Measurements from ENCODE around the gene ZNF778.

Gene ZNF778

DNA sequence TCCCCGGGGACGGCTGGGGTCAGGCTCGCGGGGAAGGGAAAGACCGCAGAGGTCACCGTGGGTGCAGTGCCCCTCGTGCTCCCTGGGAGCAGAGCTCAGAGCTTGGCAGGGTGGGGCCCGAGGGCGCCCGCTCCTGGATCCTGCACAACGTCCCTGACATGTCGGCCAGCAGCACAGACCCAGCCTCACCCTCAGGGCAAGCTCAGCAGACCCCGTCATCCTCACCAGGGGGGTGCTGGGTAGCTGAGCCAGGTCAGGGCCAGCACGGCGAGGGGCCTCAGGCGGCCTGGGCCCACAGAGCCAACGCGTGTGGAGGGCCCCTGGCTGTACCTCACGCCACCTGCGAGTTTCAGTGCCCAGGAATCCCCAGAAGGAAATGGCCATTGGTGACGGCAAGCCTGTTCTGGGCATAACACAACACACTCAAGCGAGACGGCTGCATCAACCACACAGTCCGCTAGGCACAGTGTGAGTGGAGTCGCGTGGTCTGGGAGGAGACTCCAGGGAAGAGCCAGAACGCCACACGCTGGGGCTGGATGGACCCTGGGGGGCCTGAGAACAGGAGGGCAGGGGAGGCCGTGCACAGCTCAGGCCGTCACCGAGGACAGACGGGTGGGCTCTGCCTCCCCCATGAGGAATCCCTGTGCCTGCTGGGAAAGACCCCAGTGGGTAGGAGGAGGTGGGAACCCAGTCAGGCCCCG, 60.3 kb downstream of the ZNF778 start:
- no peak for DNase-seq (ENCODE audit: low read depth)

DNA sequence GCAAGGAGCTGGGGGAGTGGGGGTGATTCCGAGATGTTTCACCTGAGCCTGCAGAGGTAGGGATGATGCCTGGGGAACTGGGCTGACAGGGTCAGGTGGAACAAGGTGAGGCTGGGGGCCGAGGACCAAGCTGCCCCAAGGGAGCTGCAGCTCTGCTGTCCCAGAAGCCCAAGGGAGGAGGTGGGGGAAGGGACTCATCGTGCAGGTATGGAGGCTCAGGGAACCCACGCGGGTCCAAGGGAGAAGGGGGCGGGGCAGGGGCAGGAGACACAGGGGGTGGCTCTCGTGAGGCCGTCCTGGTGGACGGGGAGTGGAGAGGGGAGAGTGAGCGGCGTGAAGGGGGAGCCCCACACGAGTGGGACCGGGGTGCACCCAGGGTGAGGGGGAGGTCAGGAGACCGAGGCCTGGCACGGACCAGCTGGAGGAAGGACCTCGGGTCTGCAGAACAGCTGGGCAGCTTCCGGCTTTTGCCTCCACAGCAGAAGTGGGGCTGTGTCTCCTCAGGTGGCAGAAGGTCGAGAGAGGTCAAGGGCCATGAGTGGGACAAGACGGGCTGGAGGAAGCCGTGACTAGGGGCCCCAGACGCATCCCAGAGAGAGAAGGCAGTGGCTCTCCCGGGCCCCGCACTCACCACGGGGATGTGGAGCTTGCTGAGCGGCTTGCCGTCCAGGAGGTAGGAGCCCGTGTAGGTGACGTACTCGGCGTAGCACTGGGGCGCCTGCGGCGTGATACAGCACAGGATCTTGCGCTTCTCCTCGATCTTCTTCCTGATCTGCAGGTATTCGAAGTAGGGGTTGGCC, 61.1 kb downstream of the ZNF778 start:
- DNase-seq (ENCODE audit: low read depth) = no peak

DNA sequence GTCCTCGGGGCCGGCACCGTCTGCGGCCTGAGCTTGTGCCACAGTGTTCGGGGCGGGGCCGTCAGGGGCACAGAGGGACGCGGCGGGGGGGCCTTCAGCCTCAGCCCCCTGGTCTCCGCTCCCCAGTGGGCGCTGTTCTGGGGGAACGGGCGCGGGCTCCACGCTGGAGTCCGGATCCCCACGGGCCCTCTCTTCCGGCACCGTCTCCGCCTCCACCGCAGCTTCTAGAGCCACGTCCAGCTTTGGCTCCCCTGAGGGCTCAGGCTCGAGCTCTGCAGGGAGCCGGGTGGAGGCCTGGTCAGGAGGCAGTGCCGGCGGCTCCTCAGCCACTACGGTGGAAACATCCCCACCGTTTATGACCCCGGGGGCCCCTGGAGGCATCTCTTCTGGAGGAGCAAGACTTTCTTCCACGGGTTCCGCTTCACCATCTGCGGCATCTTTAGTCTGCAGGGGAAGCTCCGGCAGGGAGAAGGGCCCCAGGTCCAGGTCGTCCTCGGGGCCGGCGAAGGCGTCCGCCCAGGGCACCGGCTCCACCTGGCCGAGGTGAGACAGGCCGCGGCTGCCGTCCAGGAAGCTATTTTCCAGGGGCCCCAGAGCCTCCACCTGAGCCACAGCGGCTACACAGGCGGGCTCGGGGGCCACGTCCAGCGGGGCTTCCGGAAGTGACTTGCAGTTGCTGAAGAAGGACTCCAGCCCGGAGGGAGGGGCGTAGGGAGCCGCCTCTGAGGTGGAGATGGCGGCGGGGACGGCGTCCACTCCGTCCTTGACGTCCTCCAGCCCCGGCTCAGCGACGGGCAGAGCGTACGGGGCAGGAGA, 62.4 kb downstream of the ZNF778 start:
- no peak for DNase-seq (ENCODE audit: low read depth)

DNA sequence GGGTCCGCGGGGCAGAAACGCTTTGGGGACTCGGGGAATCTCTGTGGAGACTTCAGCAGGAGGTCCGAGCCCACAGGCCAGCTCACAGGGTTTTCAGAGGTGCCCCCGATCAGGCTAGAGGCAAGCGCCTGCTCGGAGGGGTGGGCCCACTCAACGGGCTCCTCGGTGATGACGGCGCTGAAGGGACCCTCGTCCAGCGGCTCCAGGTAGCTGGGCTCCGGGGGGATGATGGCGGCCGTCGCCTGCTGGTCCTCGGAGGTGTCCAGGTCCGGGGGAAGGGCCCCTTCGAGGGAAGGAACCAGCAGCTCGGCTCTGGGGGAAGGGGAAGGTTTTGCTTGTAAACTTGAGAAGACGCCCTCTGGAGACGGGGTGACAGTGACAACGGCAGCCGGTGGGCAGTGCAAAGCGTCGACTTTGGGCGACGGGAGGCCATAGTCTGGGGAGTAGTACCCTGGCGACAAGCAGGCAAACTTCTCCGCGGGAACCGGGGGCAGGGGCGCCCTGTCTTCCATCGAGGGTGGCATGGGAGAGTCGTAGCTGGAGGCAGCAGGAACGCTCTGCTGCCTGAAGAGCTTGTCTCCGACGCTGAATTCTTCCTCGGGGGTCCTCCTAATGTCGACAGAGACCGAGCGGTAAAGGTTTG, 63.2 kb downstream of the ZNF778 start:
- no peak for DNase-seq (ENCODE audit: low read depth)

DNA sequence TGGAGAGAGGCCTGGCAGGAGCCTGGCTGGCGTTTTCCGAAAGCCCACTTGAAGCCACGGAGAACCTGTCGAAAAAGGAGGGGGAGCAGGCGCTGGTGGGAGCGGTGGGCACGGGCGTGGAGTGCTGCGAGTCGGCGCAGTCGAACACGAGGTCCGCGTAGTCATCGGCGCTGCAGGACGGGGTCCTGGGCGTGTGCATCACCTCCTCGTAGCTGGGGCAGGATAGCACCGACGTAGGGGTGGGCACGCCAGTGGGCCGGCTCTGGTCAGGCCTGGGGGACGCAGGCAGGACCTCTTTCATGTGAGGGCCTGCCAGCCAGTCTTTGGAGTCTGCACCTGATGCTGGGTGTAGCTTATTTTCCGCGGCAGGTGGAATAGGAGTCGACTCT, 63.7 kb downstream of the ZNF778 start:
- no peak for DNase-seq (ENCODE audit: low read depth)

DNA sequence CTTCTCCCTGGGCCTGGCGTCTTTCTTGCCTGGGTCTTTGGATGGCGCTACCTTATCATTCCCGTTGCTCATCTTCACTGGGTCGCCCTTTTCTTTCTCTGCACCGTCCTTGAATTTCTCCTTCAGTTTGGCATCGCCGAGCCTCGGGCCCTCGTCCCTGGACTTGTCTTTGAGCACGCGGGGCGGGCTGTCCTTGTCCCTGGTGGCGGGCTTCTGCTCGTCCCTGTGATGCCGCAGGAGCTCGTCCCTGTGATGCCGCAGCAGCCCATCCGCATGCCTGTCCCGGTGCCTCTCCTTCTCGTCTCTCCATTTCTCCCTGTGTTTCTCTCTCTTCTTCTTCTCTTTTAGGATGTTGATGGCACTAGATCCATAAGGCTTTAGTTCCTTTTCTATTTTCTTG, 64.3 kb downstream of the ZNF778 start:
- DNase-seq (ENCODE audit: low read depth) = no peak

DNA sequence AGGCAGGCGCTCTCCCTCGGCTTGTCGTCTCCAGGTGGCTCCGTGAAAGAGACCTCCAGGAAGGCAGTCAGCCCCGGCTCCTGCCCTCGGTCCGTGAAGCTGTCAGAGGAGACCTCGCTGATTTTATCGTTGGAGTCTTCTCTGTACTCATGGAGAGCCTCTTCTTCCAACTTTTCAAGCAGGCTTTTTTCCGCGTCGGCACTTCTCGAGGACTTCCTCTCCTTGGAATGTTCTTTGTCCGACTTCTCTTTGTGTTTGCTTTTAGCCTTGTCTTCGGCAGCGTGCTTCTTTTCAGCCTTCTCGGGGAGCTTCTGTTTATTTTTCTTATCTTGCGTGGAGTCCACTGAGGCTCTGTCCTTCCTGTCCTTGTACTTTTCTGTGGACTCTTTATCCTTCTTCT, 65.0 kb downstream of the ZNF778 start:
- DNase-seq (ENCODE audit: low read depth) = no peak

DNA sequence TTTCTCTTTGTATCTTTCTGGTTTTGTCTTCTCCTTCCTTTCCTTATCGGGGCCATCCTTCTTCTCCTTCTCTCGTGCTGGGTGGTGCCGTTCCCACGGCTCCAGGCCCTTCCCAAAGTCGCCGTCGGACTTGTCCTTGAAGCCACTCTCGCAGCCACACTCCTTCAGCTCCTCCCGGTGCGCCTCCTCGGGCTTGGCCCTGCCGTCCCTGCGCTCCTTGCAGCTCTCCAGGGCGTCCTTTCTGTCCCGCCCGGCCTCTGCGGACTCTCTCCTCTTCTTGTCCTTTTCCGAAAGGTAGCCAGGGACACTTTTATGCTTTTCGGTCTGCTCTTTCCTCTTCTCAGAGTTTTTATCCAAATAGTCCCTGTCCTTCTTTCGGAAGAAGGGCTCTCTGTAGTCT, 65.9 kb downstream of the ZNF778 start:
- DNase-seq (ENCODE audit: low read depth) = no peak

DNA sequence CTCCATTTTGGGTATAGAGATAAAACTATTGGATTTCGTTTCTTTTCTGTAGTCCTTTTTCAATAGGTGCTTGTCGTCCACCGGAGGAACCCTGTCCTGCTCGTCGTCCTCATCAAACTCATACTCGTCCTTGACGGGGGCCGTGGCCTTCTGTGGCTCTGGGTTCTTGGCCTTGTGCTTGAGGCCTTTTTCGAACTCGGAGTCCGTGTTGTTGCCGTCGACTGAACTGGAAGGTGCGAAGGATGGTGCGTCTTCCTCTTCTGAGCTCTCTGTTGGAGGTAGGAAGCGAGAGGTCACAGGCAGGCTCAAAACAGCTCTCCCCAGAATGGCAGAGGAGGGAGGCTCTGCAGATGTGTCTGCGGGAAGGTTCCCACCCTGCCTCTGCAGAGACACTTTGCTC, 67.9 kb downstream of the ZNF778 start:
- DNase-seq (ENCODE audit: low read depth) = no peak

DNA sequence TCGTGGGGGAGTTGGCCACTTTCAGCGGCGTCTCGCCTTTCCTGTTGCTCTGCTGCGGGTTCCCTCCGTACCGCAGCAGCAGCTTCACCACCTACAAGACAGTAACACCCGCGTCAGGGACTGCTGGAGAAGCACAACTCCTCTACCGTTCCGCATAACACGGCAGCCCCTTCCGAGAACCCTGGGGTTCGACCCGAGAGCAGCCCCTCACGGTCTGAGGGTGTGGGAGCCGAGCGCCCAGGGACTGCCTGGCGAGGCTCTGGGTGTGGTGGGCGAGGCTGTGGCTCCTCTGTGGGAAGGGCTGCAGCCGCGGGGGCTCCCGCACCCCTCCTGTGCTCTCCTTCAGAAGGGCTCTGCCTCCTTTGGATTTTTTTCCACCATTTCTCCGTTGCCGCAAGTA, 68.6 kb downstream of the ZNF778 start:
- no peak for DNase-seq (ENCODE audit: low read depth)

All from GM04504 (cell line).